ENCODE data around the gene FBXO42. TPM values are rescaled to one million over a fixed set of nuclear protein-coding genes. Genes with fewer than 3 reads are reported as not detected.

The FBXO42 gene
- total RNA-seq, 1 donor from 2014 or later = 18.4 TPM

DNA sequence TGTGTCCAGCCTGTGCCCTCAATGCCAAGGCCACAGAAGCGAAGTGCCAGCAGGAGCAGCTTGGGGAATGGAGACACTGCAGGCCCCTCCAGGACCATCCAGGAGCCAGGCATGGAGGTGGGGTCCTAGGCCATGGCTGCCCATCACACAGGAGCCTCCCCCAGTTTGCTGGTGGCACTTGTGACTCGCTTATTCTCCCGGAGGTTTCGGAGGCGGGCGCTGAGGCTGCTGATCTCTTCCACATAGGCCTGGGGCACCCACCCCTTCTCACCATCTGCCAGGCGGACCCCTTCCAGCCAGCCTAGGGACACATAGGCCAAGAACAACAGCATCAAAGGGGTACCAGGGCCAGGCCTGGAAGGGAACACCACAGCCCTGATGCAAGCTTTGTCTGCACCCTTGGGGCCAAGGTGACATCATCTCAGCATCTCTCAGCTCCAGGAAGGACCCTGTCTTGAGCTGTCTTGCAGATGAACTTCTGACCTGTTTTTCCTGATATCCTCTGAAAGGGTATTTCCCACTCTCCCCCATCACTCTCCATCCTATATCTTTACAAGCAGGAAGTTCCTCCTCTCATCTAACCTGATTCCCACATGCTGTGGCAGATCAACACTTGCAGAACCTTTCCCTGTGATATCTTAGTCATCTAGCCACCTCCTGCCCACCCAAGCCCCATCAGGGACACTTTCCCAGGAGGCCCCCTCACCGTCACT, 153.7 kb downstream of the FBXO42 start:
- Mint-ChIP-seq H3K9me3 (no peaks in the 10 kb centered on the region), H3K27ac (no peak overlapping the region), H3K4me3 (no peak overlapping the region), H3K27me3 (no peaks in the 10 kb centered on the region), H3K4me1 (ENCODE audit: unreplicated experiment) (peaks cover 9% of the 10 kb centered on the region), H3K36me3 (no peaks in the 10 kb centered on the region)
- no peak for DNase-seq (ENCODE audit: extremely low spot score, unreplicated experiment)
- TF ChIP-seq, protein P1, sequence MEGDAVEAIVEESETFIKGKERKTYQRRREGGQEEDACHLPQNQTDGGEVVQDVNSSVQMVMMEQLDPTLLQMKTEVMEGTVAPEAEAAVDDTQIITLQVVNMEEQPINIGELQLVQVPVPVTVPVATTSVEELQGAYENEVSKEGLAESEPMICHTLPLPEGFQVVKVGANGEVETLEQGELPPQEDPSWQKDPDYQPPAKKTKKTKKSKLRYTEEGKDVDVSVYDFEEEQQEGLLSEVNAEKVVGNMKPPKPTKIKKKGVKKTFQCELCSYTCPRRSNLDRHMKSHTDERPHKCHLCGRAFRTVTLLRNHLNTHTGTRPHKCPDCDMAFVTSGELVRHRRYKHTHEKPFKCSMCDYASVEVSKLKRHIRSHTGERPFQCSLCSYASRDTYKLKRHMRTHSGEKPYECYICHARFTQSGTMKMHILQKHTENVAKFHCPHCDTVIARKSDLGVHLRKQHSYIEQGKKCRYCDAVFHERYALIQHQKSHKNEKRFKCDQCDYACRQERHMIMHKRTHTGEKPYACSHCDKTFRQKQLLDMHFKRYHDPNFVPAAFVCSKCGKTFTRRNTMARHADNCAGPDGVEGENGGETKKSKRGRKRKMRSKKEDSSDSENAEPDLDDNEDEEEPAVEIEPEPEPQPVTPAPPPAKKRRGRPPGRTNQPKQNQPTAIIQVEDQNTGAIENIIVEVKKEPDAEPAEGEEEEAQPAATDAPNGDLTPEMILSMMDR (conservative IDR thresholded peaks at IDR 0.05) = no peak

DNA sequence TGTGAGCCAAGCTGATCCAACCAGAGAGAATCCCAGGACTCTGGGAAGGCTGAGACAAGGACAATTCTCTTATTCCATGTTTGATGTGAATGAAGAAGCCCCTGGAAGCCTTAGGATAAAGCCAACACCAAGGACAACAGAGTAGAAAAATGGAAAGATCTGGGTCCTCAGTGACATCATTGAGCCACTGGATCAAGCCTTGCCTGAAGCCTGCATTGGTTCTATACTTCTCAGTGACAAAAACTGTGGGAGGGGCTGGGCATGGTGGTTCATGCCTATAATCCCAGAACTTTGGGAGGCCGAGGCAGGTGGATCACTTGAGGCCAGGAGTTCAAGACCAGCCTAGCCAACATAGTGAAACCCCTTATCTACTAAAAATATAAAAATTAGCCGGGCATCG, 155.4 kb downstream of the FBXO42 start:
- no peaks in the 10 kb centered on the region for H3K36me3 Mint-ChIP-seq
- TF ChIP-seq, protein P1 (conservative IDR thresholded peaks at IDR 0.05) = no peak
- no peak for DNase-seq (ENCODE audit: extremely low spot score, unreplicated experiment)
- no peaks in the 10 kb centered on the region for H3K9me3 Mint-ChIP-seq
- H3K27ac Mint-ChIP-seq = no peak overlapping the region
- no peak overlapping the region for H3K4me3 Mint-ChIP-seq
- no peaks in the 10 kb centered on the region for H3K27me3 Mint-ChIP-seq
- no peaks in the 10 kb centered on the region for H3K4me1 Mint-ChIP-seq (ENCODE audit: unreplicated experiment)

Other genes starting within 250 kb of the FBXO42 start
- gene EPHA2, start 196.4 kb downstream of the FBXO42 start, total RNA-seq (ENCODE audit: low replicate concordance) = 40.3 and 77.9 TPM in 2 replicates
- 20.2 and 29.5 TPM in 2 replicates for gene ARHGEF19, start 139.8 kb downstream of the FBXO42 start, total RNA-seq (ENCODE audit: low replicate concordance)
- gene CPLANE2, start 115.3 kb downstream of the FBXO42 start, total RNA-seq (ENCODE audit: low replicate concordance) = 11.1 and 12.9 TPM in 2 replicates
- 127 and 140 TPM in 2 replicates for gene SZRD1, start 14.8 kb upstream of the FBXO42 start, total RNA-seq (ENCODE audit: low replicate concordance)
- not detected in 2 replicates for gene SPATA21, start 84.9 kb upstream of the FBXO42 start, total RNA-seq (ENCODE audit: low replicate concordance)
- 45.9 and 48.2 TPM in 2 replicates for gene NECAP2, start 88.2 kb upstream of the FBXO42 start, total RNA-seq (ENCODE audit: low replicate concordance)
- 2,993 and 3,564 TPM in 2 replicates for gene RNU1-1, start 161.8 kb upstream of the FBXO42 start, total RNA-seq (ENCODE audit: low replicate concordance)

All from type B pancreatic cell (in vitro differentiated cells).